RPMI7951 (cell line): ENCODE results near the gene CCNYL1. TPM values are rescaled to one million over a fixed set of nuclear protein-coding genes. Genes with fewer than 3 reads are reported as not detected.
"Not testable (repeated sequence)": the region's sequence is repeated elsewhere in the genome, so short reads cannot be mapped to it uniquely, and the experiment has no call there.

ENCODE experiments used
- DNase-seq: peaks from one replicate; pipeline ENCODE4 v3.0.0-alpha.2; 2012; ENCODE audit warnings: low read depth
- total RNA-seq: library from RNA; depleted of rRNA; stranded (reverse); fragments of >200 nt; shearing (Covaris generic); gene quantifications from 2 replicates; pipeline ENCODE4 v1.2.3, GENCODE V29; 2014

Gene CCNYL1
- total RNA-seq, 1 experiment from 2014 or later = 10.7 TPM

DNA sequence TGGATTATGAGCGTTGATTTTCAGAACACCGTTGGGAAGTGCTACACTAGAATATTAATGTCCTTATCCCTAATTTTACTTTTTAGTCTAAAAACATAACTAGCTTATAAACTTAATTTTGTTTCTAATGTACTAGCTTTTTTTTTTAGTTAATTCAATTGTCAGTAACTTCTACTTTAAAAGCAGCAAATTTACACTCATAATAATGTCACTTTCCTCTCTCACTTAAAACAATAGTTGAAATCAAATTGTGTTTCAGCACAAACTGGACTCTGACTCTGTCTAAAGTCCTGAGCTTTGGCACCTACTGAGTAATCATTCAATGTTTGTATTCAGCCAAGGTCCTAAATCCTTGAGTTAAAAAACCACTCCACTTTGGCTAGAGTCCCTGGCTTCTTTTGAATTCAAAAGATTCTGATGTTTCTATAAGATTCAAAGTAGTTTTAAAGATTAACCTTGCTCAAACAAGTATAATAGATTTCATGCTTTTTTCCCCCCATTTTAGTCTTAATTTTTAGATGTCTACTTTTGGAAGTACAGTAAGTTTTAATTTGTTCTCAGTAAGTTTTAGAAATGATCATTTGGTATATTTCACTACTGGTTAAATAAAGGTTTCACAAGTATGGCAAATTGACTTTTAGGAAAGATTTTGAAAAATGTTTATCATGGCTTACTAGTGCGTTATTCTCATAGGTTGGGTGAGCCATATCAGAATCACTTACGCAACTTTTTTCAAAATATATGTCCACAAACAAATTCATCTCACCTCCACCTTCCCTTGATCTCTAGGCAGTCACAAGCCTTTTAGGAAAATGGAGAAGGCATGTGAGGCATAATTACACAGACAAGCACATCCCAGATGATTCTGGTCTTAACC lies 23.4 kb downstream of the CCNYL1 start:
- DNase-seq = no peak

DNA sequence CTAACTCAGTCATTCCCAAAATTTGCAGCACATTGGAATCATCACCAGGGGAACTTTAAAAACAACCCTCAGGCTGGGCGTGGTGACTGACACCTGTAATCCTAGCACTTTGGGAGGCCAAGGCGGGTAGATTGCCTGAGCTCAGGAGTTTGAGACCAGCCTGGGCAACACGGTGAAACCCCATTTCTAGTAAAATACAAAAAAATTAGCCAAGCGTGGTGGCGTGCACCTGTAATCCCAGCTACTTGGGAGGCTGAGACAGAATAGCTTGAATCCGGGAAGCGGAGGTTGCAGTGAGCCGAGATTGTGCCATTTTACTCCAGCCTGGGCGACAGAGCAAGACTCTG lies 24.0 kb downstream of the CCNYL1 start:
- DNase-seq = not testable (repeated sequence)

DNA sequence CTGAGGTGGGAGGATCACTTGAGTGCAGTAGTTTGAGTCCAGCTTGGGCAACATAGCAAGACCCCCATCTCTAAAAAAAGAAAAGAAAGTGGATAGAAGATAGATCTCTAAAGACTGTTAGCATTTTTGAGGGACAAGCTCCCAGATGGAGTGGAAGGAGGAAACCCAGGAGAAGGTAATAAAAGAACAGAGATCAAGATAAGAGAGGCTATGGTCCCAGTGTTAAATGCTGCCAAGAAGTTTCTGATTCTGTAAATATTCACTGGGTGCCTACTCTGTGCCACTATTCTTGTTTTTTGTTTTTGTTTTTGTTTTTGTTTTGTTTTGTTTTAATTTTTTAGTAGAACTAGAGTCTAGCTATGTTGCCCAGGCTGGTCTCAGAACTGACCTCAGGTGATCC lies 32.1 kb downstream of the CCNYL1 start:
- DNase-seq = no peak

DNA sequence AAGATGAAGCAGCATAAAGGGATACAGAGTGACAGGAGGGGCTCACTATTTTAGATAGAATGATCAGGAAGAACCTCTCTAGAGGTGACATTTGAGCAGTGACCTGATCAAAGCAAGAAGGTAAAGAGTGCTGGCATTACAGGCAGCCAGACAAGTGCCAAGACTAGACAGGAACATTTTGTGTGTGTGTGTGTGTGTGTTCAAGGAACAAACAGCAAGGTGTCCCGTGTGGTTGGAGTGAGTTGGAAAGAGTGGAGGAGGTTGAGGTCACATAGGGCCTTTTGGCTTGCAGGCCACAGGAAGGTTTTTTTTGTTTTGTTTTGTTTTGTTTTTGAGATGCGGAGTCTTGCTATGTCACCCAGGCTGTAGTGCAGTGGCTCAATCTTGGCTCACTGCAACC lies 32.6 kb downstream of the CCNYL1 start:
- no peak for DNase-seq

DNA sequence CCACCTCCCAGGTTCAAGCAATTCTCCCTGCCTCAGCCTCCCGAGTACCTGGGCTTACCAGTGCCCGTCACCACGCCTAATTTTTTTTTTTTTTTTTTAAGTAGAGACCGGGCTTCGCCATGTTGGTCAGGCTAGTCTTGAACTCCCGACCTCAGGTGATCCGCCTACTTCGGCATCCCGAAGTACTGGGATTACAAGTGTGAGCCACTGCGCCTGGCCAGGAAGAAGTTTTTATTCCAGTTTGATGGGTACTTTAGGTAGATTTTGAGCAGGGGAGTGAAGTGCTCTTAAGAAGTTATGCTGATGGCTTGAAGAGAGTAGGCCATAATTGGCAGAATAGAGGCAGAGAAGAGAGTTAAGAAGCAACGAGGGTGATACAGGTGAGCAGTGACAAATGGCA lies 33.0 kb downstream of the CCNYL1 start:
- DNase-seq = no peak

DNA sequence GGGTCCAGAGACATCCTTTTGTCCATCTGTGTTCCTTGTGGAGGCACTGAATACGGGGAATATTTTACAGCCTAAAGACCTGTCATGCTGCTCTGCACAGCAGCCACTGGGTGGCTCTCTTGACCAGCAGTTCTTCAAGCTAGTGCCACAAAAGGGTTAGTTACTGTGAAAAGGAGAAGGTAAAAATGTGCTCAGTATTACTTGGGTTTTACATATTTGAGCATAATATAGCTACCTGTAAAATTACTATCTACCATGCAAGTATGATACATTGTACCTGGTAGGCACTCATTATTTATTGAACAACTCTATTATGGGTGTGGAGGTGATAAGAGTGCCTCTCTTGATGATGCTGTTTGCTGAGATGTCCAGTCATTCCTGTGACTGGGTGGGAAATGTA lies 34.7 kb downstream of the CCNYL1 start:
- peak; percentile 65 for DNase-seq

DNA sequence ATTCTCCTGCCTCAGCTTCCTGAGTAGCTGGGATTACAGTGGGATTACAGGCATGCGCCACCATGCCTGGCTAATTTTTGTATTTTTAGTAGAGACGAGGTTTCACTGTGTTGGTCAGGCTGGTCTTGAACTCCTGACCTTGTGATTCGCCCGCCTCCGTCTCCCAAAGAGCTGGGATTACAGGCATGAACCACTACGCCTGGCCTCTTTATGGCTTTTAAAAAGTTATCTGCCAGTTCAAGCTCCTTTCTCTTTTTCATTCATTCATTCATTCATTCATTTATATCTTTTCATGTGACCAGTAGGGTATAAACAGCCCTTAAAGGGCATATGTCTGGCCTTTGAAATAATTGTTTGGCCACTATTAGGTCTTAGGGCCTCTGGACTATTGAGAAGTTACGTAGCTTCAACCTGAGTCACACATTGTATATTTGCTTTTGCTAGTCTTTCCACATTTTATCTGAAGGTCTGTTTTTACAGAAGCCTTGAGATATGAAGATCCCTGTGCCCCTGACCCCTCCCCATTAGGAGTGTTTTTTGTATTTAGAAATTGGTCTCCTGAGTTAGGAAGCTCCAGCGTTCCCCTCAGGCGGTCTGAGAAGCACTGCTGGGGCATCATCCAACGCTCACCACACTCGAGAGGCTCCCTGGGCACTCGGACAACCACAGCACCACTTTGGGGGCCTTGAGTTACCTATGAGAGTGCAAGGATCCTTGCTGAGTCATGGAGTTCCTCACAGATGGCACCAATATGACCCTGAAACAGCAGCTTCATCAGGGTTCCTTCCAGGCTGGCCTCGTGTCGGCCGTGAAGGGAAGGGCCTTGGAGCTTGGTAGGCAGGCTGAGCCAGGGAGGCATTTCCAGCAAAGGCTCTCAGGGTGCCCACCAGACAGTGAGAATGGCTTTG lies 36.5 kb downstream of the CCNYL1 start:
- no peak for DNase-seq

DNA sequence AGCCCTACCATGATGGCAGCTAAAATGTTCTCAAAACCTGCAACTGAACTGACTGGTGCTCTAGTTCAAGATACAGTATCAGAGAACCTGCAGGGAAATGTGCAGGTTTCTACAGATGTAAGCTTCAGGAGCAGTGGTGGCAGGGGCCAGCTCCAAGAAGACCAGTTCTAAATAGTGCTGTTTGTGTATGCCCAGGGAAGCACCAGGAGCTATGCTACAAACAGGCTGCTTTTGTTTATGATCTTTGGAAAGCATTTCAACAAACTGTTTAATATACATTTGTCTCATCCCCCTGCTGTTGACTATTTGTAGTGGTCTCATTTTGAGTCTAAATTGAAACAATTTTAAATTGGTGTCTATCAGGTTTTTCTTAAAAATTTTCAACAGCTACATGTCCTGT lies 37.6 kb downstream of the CCNYL1 start:
- no peak for DNase-seq

DNA sequence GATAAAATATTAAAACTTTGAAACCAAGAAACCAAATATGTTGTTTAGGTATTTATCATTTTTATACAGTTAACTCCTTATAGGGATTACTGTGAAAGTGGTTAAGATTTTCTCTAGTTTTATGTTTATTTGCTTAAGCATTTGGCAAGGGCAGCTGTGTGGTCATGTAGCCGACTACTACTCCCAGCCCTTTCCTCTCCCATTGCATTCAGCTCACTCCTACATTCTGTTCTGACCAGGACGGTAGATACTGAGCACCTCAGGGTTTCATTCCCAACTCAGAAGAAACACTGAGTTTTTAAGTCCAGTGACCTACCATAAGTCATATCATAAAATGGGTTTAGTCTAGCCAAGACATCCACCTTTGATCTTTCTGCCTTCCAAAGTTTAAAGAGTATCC lies 38.4 kb downstream of the CCNYL1 start:
- DNase-seq = no peak

DNA sequence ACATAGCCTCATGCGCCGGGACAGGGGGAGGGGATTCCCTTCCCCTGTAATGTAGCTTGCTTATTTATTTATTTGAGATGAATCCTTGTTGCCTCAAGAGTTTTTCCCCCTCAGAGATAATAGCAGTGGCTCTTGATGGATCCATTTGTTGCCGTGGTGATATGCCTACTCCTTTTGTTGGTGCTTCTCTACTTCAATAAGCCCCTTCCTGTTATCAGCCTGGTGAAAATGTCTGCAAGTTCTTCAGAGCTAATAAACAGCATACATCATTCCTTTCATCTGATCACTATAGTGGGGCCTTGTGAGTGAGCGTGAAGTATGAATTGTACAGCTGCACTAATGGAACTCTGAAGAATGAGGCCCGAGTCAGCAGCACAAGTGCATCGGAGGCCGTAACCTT lies 38.9 kb downstream of the CCNYL1 start:
- DNase-seq = no peak

DNA sequence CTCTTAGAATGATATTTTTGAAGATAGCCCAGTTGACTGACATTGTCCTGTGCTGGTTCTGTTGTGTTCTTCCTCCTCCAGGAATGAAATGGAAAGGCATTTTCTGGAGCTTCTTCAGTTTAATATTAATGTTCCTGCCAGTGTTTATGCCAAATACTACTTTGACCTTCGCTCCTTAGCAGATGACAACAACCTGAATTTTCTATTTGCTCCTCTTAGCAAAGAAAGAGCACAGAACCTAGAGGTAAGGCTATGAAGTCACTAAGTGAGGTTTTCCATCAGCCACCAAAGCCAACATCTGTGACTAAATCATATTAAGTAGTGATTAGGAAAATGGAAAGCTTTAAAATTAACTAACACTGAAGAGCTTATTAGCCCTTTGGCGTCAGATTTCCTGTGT lies 39.4 kb downstream of the CCNYL1 start:
- no peak for DNase-seq

DNA sequence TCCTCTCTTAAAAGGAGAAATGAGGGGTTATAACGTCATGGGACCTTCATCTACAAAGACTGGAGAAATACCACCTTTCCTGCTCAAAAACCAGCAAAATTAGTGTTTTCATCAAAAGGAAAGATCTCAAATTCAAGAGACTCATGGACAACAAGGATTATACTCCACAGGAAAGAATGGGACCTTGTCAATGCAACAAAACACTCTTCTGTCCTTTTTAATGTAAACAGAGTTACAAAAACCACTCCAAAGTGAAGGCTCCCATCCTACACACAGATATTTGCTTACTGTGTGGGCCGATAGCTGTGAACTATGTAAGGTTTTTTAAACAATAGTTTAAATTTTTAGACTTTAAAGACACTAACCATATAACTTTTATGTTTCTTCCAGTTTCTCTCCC lies 42.2 kb downstream of the CCNYL1 start:
- DNase-seq = not testable (repeated sequence)

DNA sequence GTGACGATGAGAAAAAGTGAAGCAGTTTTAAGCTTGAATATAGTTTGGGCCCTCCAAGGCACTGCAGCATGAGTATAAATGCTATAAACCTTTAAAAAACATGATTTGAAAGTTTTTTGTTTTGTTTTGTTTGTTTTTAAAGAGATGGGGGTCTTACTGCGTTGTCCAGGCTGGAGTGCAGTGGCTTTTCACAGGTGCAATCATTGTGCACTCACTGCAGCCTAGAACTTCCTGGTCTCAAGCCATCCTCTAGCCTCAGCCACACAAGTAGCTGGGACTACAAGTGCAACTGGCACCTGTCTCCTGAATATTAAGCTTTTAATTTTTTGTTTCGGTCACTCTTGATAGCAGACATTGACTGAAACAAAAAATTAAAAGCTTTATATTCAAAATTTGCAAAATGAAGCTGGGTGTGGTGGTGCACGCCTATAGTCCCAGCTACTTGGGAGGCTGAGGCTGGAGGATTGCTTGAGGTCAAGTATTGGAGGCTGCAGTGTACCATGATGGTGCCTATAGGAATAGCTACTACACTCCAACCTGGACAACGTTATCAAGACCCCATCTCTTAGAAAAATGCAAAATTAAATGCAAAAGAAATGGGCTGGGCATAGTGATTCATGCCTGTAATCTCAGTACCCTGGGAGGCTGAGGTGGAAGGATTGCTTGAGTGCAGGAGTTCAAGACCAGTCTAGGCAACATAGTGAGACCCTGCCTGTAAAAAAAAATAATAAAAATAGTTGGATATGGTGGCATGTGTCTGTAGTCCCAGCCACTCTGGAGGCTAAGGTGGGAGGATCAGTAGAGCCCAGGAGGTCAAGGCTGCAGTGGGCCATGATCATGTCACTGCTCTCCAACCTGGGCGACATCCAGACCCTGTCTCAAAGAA lies 43.3 kb downstream of the CCNYL1 start:
- DNase-seq = no peak

DNA sequence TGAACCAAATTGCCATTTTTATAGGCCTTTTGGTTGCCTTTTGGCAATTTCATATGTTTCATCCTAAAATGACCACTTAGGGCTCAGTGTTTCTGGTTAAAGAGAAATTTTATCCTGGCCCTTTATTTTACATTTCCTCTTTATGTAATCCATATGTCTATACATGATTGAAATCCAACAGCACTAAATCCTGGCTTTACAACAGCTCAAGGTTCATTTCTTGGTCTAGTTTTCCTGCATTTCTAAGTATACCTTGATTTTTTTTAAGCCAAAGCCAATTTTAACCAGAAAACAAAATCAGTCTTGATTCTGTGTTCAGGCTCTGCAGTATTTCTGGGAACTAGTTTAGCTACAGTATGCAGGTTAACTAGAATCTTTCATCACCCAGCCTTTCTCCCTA lies 46.6 kb downstream of the CCNYL1 start:
- DNase-seq = no peak

DNA sequence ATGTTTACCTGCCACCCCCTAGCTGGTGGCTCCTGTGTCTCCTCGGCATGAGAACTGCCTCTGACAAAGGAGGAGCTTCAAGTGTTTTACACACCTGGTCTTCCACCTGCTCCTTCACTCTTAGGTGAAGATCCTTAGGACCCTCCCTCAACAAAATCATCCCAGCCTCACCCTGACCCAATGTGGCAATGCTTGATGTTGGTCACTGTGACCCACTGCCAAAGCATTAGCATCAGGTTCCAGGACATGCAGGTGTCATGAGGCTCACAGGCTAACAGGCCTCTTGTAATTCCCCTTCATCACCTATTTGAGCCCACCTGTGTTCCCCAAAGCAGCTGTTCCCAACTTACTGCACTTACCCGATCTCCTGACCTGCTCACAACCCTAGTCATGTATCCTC lies 48.5 kb downstream of the CCNYL1 start:
- no peak for DNase-seq

DNA sequence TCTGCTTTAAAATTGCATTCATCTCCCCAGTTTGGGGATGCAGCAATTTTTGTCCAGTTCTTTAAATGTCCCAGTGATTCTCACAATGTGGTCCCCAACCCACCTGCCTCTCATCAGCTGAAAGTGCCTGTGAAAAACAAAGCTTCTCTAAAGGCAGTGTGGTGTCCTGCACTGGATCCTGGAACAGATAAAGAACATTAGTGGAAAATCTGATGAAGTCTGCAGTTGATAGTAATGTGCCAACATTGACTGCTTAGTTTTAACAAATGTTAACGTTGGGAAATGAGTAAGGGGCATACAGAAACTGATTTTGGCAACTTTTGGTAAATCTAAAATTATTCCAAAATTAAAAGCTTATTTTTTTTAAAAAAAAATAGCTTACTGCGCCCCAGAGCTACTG lies 49.0 kb downstream of the CCNYL1 start:
- no peak for DNase-seq

DNA sequence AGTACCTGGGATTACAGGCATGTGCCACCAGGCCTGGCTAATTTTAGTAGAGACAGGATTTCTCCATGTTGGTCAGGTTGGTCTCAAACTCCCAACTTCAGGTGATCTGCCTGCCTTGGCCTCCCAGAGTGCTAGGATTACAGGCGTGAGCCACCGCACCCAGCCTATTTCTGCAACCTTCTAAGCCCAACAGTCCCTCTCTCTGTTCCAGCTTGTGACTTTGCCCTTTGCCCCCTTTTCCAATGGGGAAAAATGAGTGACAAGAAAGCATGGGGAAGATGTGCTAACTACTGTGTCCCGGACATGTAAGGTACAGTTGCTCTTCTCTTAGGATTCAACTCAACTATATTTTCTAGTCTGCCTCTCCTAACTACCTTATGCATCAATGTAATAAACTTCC lies 50.0 kb downstream of the CCNYL1 start:
- not testable (repeated sequence) for DNase-seq

DNA sequence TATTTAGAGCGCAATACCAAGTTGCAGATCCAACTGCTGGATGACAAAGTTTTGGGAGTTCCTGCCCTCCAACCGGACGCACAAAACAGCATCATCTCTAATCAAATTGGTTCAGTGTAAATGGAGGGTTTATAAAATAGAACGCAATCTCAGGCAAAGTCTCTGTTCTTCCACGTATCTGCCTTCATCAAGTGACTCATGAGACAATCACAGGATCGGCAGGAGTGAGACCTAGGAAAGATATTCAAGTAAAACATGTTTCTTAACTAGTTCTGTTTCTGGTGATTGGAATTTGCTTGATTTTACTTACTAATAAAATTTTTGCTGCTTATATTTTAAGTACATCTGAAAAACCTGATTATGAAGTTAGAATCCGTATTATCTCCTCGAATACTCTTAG lies 50.7 kb downstream of the CCNYL1 start:
- no peak for DNase-seq

DNA sequence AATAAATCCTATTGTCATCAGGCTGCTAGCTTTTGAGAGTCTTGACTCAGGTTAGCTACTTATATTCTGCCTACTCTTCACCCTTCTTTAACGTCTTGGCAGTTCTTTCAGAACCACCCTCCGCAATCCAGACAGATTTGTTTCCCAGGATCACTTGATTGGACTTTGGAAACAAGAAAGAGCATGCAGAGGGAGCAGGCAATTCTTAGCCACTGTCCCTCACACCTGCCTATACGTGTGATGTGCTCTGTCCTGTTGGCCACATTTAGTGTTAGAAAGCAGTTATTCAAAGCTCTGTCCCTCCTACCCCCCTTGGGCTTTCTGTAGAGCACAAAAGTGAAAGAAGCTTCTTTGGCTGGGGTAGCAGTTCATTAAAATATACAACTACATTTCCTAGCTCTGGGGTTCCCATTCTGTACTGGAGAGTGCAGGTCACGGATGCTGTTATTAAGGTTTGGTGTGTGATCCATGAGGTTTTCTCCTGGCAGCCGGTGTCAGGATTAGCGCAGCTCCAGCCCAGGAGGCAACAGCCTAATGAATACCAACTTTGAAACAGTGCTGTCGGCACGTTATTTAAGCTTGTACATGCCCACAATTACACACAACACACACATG lies 52.0 kb downstream of the CCNYL1 start:
- no peak for DNase-seq

DNA sequence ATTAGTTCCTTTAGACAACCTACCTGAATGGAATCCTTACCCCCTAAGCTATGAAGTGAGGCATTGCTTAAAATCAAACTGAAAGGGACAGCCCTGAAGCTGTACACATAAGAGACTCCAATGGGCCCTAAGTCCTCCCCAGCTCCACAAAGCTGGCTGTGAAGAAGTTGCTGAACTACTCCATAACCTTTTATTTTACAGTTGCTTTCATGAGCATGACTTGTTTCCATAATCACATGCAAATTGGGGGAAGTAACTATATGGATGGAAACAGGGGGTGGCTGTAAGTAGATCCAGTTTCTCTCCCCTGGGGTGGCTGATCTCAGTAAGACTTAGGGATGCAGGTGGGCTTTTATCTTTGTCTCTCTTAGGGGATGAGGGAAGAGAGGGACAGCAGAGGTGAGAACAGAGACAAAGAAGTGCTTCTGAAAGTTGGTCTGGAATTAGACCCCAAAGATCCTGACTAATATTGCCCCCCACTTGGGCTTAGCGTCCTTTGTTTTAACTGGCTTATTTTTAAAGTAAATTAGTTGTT lies 52.7 kb downstream of the CCNYL1 start:
- DNase-seq = no peak

DNA sequence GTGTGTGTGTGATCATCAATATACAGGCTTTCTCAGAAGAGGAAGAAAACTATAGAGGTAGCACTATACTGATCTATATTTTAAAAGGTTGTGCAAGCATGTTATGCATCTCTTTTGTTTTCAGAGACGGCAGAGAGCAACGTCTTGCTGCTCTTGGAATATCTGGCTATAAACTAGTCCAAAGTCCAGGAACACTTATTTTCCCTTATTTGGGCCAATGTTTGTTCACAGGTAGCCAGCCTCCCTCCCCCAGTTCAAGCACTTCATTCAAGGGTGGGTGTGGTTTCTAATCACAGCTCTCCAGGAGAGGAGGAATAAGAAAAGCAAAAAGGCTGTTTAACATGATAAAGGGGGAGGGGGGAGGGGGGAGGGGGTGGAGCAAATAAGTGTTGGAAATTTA lies 54.1 kb downstream of the CCNYL1 start:
- DNase-seq = no peak
